SK-N-SH (cell line): ENCODE results near the gene AIF1L. TPM values are rescaled to one million over a fixed set of nuclear protein-coding genes. Genes with fewer than 3 reads are reported as not detected.

Experiments
- CTCF ChIA-PET: fragments of 300-600, 350-600 bp; formaldehyde crosslinking; extraction: SDS; loops from one replicate; lab custom pipeline; 2021; lab: Yijun Ruan, JAX
- POLR2A ChIA-PET: fragments of 350-600 bp; sonication (Branson Sonifier 250); formaldehyde crosslinking; extraction: SDS; loops from one replicate; lab custom pipeline; 2020; ENCODE audit warnings: antibody characterized with exemption, inconsistent platforms; lab: Yijun Ruan, JAX
- DNase-seq: peaks from one replicate; pipeline ENCODE4 v3.0.0; 2012
- H2AFZ ChIP-seq: fragments of 200-600 bp; sonication (generic); 2 replicates; pipeline ENCODE4 v1.8.1; 2016; ENCODE audit warnings: antibody characterized with exemption, mild to moderate bottlenecking, low read depth
- H3F3A ChIP-seq: fragments of 200-600 bp; sonication (generic); replicated peaks from 2 replicates; pipeline ENCODE3; 2016; ENCODE audit warnings: antibody characterized with exemption, mild to moderate bottlenecking; ENCODE audit not compliant: insufficient read depth
- H3K27ac ChIP-seq, 2 experiments: fragments of 200-500 bp in 1 of 2; fragments of 200-600 bp in 1 of 2; sonication (Bioruptor generic) in 1 of 2; sonication (generic), shearing (Covaris generic) in 1 of 2; 2 replicates each; pipeline versions ENCODE4 v1.5.1 to v1.6.1; 2014 to 2016; ENCODE audit warnings: low read depth in 2 of 2, inconsistent platforms in 1 of 2, low read length in 1 of 2, mild to moderate bottlenecking in 1 of 2, mixed read lengths in 1 of 2
- H3K27me3 ChIP-seq: fragments of 200-600 bp; sonication (generic), shearing (Covaris generic); 2 replicates; pipeline ENCODE4 v1.6.1; 2016; ENCODE audit warnings: mixed run types; ENCODE audit not compliant: insufficient read depth
- H3K36me3 ChIP-seq, 2 experiments: fragments of 200-500 bp in 1 of 2; fragments of 200-600 bp in 1 of 2; sonication (Bioruptor generic) in 1 of 2; sonication (generic) in 1 of 2; replicated peaks in 1 of 2; 2 replicates each; pipeline versions ENCODE3 to v1.5.1; 2014 to 2016; ENCODE audit warnings: low read length in 1 of 2, mild to moderate bottlenecking in 1 of 2; ENCODE audit not compliant: insufficient read depth in 2 of 2, control insufficient read depth in 1 of 2
- H3K4me1 ChIP-seq, 2 experiments: fragments of 200-500 bp in 1 of 2; fragments of 200-600 bp in 1 of 2; sonication (Bioruptor generic) in 1 of 2; sonication (generic), shearing (Covaris generic) in 1 of 2; 2 replicates each; pipeline versions ENCODE4 v1.5.1 to v1.6.1; 2014 to 2016; ENCODE audit warnings: low read depth in 1 of 2, low read length in 1 of 2, mixed run types in 1 of 2; ENCODE audit not compliant: insufficient read depth in 2 of 2, control insufficient read depth in 1 of 2
- H3K4me2 ChIP-seq: fragments of 200-600 bp; sonication (generic), shearing (Covaris generic); 2 replicates; pipeline ENCODE4 v1.6.1; 2017; ENCODE audit warnings: mixed run types
- H3K4me3 ChIP-seq, 2 experiments: fragments of 200-500 bp in 1 of 2; fragments of 200-600 bp in 1 of 2; sonication (Bioruptor generic) in 1 of 2; sonication (generic), shearing (Covaris generic) in 1 of 2; 2 replicates each; pipeline versions ENCODE4 v1.5.1 to v1.8.1; 2014 to 2016; ENCODE audit warnings: low read depth in 2 of 2, inconsistent platforms in 1 of 2, low read length in 1 of 2, mild to moderate bottlenecking in 1 of 2, mixed read lengths in 1 of 2, moderate library complexity in 1 of 2
- H3K79me2 ChIP-seq: fragments of 200-600 bp; sonication (generic); 2 replicates; pipeline ENCODE4 v1.8.1; 2017; ENCODE audit warnings: mild to moderate bottlenecking; ENCODE audit not compliant: insufficient read depth
- H3K9ac ChIP-seq: fragments of 200-600 bp; sonication (generic); 2 replicates; pipeline ENCODE4 v1.6.1; 2017; ENCODE audit warnings: mixed run types
- H3K9me2 ChIP-seq: fragments of 200-600 bp; sonication (generic); 2 replicates; pipeline ENCODE4 v1.6.1; 2017; ENCODE audit warnings: mixed run types
- H3K9me3 ChIP-seq: fragments of 200-600 bp; sonication (generic); 2 replicates; pipeline ENCODE4 v1.6.1; 2017; ENCODE audit warnings: mixed run types, mild to moderate bottlenecking, moderate library complexity
- H4K20me1 ChIP-seq: fragments of 200-600 bp; sonication (generic); 2 replicates; pipeline ENCODE4 v1.6.1; 2017; ENCODE audit warnings: mild to moderate bottlenecking, mixed run types; ENCODE audit not compliant: insufficient read depth
- CHD2 ChIP-seq: fragments of 150-350 bp; IDR thresholded peaks from 2 replicates; pipeline ENCODE4 v1.6.1; 2018; ENCODE audit warnings: low read length; ENCODE audit not compliant: partially characterized antibody
- EP300 ChIP-seq, 2 experiments: IDR thresholded peaks; 2 replicates each; pipeline versions ENCODE4 v1.4.0 to v1.6.1; 2012; ENCODE audit warnings: borderline replicate concordance in 1 of 2, low read depth in 1 of 2, low read length in 1 of 2
- EZH2phosphoT487 ChIP-seq: fragments of 200-600 bp; sonication (generic); IDR thresholded peaks from 2 replicates; pipeline ENCODE4 v1.6.1; 2017; ENCODE audit warnings: low read depth, mixed run types, mild to moderate bottlenecking, antibody characterized with exemption, moderate library complexity, borderline replicate concordance
- FOXJ3 ChIP-seq: sonication (generic); formaldehyde crosslinking; IDR thresholded peaks from 2 replicates; pipeline ENCODE4 v1.5.1; 2020; ENCODE audit warnings: mild to moderate bottlenecking, missing genetic modification reagents
- JUND ChIP-seq: IDR thresholded peaks from 2 replicates; pipeline ENCODE4 v1.4.0; 2012
- MXI1 ChIP-seq: IDR thresholded peaks from 2 replicates; pipeline ENCODE4 v1.6.1; 2012; ENCODE audit warnings: mild to moderate bottlenecking, low read depth, low read length, improper control_type of control experiment
- NRF1 ChIP-seq: IDR thresholded peaks from 2 replicates; pipeline ENCODE4 v1.6.1; 2012; ENCODE audit warnings: low read depth, mild to moderate bottlenecking, low read length
- POLR2AphosphoS5 ChIP-seq: IDR thresholded peaks from 2 replicates; pipeline ENCODE4 v1.6.1; 2012; ENCODE audit warnings: low read depth, low read length
- RAD21 ChIP-seq: IDR thresholded peaks from 2 replicates; pipeline ENCODE4 v1.6.1; 2012; ENCODE audit warnings: mild to moderate bottlenecking, low read length
- SIN3A ChIP-seq: IDR thresholded peaks from 2 replicates; pipeline ENCODE4 v1.6.1; 2012; ENCODE audit warnings: low read depth, mild to moderate bottlenecking, low read length, moderate library complexity, borderline replicate concordance
- SMC3 ChIP-seq: IDR thresholded peaks from 2 replicates; pipeline ENCODE4 v1.6.1; 2012; ENCODE audit warnings: low read depth, low read length, improper control_type of control experiment
- TAF1 ChIP-seq: IDR thresholded peaks from 2 replicates; pipeline ENCODE4 v1.6.1; 2012; ENCODE audit warnings: low read depth, mild to moderate bottlenecking, low read length, moderate library complexity, borderline replicate concordance
- TEAD4 ChIP-seq: IDR thresholded peaks from 2 replicates; pipeline ENCODE4 v1.4.0; 2012; ENCODE audit warnings: mild to moderate bottlenecking, borderline replicate concordance; ENCODE audit not compliant: insufficient read depth
- YY1 ChIP-seq: IDR thresholded peaks from 2 replicates; pipeline ENCODE4 v1.4.0; 2012; ENCODE audit warnings: low read depth, mild to moderate bottlenecking
- WGBS: methylation state at CpG from one replicate; pipeline ENCODE4 v1.1.6; 2017; ENCODE audit warnings: low lambda C conversion rate; 5-methylcytosine and 5-hydroxymethylcytosine counted together
- polyA plus RNA-seq, 3 experiments: library from polyadenylated mRNA; depleted of rRNA; stranded (reverse); fragments of >200 nt; gene quantifications; 2 replicates each; pipeline ENCODE4 v1.2.3, GENCODE V29; 2012
- TF ChIP-seq, protein P1 (sequence below): IDR thresholded peaks from 2 replicates; pipeline ENCODE4 v1.4.0; 2012; ENCODE audit warnings: low read depth, borderline replicate concordance
- TF ChIP-seq, protein P2 (sequence below): IDR thresholded peaks from 2 replicates; pipeline ENCODE4; 2012
- TF ChIP-seq, protein P3 (sequence below): IDR thresholded peaks from 2 replicates; pipeline ENCODE4 v1.4.0; 2012; ENCODE audit warnings: low read depth
- TF ChIP-seq, protein P4 (sequence below): IDR thresholded peaks from 2 replicates; pipeline ENCODE4 v1.4.0; 2012; ENCODE audit warnings: low read depth, borderline replicate concordance

Gene AIF1L
- polyA plus RNA-seq, 1 of the 3 experiments (the other 2 are of a cell fraction) = 0.26 TPM

DNA sequence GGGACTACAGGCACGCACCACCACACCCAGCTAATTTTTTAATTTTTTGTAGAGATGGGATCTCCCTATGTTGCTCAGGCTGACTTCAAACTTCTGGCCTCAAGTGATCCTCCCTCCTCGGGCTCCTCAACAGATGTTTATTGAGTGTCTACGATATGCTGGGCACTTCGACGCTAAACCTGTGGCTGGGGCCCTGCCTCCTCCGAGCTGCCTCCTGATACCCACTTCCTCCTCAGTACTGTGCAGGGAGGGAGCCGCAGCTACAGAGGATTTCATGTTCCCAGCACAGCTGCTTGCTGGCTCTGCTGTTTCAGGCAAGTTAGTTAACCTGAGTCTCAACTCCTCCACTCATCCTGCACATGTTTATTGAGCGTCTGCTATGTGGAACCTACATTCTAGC, 9.6 kb downstream of the AIF1L start:
- H3K27ac ChIP-seq = no peak overlapping the region
- no peaks in the 10 kb centered on the region for H4K20me1 ChIP-seq
- TF ChIP-seq TAF1 (no peak), RAD21 (no peak), EZH2phosphoT487 (no peak), FOXJ3 (CRISPR knock-in tag) (no peak), EP300 (IDR thresholded peaks at IDR 0.05; ENCODE audit: borderline replicate concordance in 1 of 2, low read depth in 1 of 2, low read length in 1 of 2) (no peak), POLR2AphosphoS5 (no peak), SIN3A (no peak), CHD2 (no peak), SMC3 (no peak), MXI1 (no peak), TEAD4 (no peak), YY1 (no peak), JUND (no peak), NRF1 (no peak)
- TF ChIP-seq, protein P1, sequence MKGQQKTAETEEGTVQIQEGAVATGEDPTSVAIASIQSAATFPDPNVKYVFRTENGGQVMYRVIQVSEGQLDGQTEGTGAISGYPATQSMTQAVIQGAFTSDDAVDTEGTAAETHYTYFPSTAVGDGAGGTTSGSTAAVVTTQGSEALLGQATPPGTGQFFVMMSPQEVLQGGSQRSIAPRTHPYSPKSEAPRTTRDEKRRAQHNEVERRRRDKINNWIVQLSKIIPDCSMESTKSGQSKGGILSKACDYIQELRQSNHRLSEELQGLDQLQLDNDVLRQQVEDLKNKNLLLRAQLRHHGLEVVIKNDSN = no peak
- TF ChIP-seq, protein P2, sequence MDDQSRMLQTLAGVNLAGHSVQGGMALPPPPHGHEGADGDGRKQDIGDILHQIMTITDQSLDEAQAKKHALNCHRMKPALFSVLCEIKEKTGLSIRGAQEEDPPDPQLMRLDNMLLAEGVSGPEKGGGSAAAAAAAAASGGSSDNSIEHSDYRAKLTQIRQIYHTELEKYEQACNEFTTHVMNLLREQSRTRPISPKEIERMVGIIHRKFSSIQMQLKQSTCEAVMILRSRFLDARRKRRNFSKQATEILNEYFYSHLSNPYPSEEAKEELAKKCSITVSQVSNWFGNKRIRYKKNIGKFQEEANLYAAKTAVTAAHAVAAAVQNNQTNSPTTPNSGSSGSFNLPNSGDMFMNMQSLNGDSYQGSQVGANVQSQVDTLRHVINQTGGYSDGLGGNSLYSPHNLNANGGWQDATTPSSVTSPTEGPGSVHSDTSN = no peak
- TF ChIP-seq, protein P3, sequence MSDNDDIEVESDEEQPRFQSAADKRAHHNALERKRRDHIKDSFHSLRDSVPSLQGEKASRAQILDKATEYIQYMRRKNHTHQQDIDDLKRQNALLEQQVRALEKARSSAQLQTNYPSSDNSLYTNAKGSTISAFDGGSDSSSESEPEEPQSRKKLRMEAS = no peak
- TF ChIP-seq, protein P4, sequence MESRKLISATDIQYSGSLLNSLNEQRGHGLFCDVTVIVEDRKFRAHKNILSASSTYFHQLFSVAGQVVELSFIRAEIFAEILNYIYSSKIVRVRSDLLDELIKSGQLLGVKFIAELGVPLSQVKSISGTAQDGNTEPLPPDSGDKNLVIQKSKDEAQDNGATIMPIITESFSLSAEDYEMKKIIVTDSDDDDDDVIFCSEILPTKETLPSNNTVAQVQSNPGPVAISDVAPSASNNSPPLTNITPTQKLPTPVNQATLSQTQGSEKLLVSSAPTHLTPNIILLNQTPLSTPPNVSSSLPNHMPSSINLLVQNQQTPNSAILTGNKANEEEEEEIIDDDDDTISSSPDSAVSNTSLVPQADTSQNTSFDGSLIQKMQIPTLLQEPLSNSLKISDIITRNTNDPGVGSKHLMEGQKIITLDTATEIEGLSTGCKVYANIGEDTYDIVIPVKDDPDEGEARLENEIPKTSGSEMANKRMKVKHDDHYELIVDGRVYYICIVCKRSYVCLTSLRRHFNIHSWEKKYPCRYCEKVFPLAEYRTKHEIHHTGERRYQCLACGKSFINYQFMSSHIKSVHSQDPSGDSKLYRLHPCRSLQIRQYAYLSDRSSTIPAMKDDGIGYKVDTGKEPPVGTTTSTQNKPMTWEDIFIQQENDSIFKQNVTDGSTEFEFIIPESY = no peak
- no peaks in the 10 kb centered on the region for H3K36me3 ChIP-seq
- no peak overlapping the region for H3K4me2 ChIP-seq
- no peaks in the 10 kb centered on the region; the same call in 1 of the 2 replicates for H3K27me3 ChIP-seq
- no peaks in the 10 kb centered on the region for H3K79me2 ChIP-seq
- H3K9me2 ChIP-seq = no peaks in the 10 kb centered on the region
- H3F3A ChIP-seq = no peaks in the 10 kb centered on the region
- no peaks in the 10 kb centered on the region for H3K9me3 ChIP-seq
- no peak overlapping the region for H2AFZ ChIP-seq
- no peak overlapping the region for H3K9ac ChIP-seq
- H3K4me1 ChIP-seq = no peaks in the 10 kb centered on the region; a peak in 1 of 4 replicates
- 74% methylated on average over 8 of the region's 8 CpGs for WGBS
- no peak overlapping the region for H3K4me3 ChIP-seq
- CTCF ChIA-PET = interaction anchor here (0.9 kb wide), 1 partner anchor 48 kb away, joined by 7 read pairs; no protein-coding TSS in a partner anchor
- no peak for DNase-seq
- POLR2A ChIA-PET = no interaction called here
